T-helper 22 cell (primary cell): ENCODE results near the gene CBFA2T2.

Source experiments
- DNase-seq: peaks from one replicate; pipeline ENCODE4 v3.0.0-alpha.2; 2020; ENCODE audit warnings: low read depth

The CBFA2T2 gene

GRCh38 chr20:33653218-33653899 is 163.5 kb downstream of the CBFA2T2 start:
- no peak for DNase-seq

GRCh38 chr20:33653900-33654596 is 164.2 kb downstream of the CBFA2T2 start:
- no peak for DNase-seq

- no peak for DNase-seq
These were observed 164.8 kb downstream of the CBFA2T2 start for GRCh38 chr20:33654680-33655161.

GRCh38 chr20:33655164-33655563 is 165.3 kb downstream of the CBFA2T2 start:
- DNase-seq: no peak

- no peak for DNase-seq
These were observed 166.3 kb downstream of the CBFA2T2 start for GRCh38 chr20:33656010-33656782.

- no peak for DNase-seq
These were observed 167.1 kb downstream of the CBFA2T2 start for GRCh38 chr20:33656783-33657703.

- no peak for DNase-seq
These were observed 167.8 kb downstream of the CBFA2T2 start for GRCh38 chr20:33657704-33658095.

GRCh38 chr20:33658510-33658909 is 168.6 kb downstream of the CBFA2T2 start:
- DNase-seq: no peak

GRCh38 chr20:33658929-33659328 is 169.0 kb downstream of the CBFA2T2 start:
- DNase-seq: no peak

- DNase-seq: no peak
These were observed 169.6 kb downstream of the CBFA2T2 start for GRCh38 chr20:33659341-33660034.

- DNase-seq: no peak
These were observed 170.3 kb downstream of the CBFA2T2 start for GRCh38 chr20:33660035-33660684.

- DNase-seq: no peak
These were observed 170.8 kb downstream of the CBFA2T2 start for GRCh38 chr20:33660685-33661058.

GRCh38 chr20:33662172-33662571 is 172.3 kb downstream of the CBFA2T2 start, which contains the start of gene C20orf144:
Gene C20orf144, plus strand, starts transcription at chr20:33662327. Its CDS starts 19 bp downstream, at chr20:33662346.
- no peak for DNase-seq

- peak; percentile 71 for DNase-seq
These were observed 173.5 kb downstream of the CBFA2T2 start for GRCh38 chr20:33663161-33664084.

GRCh38 chr20:33664085-33664761 is 174.3 kb downstream of the CBFA2T2 start:
- no peak for DNase-seq

GRCh38 chr20:33664762-33665144 is 174.9 kb downstream of the CBFA2T2 start:
- no peak for DNase-seq

- peak; percentile 69 for DNase-seq
These were observed 176.7 kb downstream of the CBFA2T2 start, which contains the start of gene ACTL10 for GRCh38 chr20:33666293-33667244. Gene ACTL10, plus strand, starts transcription at chr20:33666943. Its CDS starts 555 bp downstream, at chr20:33667498.
